AG04450 (cell line): ENCODE data around the gene MBOAT1. TPM values are rescaled to one million over a fixed set of nuclear protein-coding genes. Genes with fewer than 3 reads are reported as not detected.

Source experiments
- CTCF ChIA-PET: fragments of 300-600, 350-600 bp; formaldehyde crosslinking; extraction: SDS; loops from one replicate; lab custom pipeline; 2022; ENCODE audit warnings: antibody characterized with exemption, inconsistent platforms; lab: Charles Lee
- POLR2A ChIA-PET: fragments of 350-600 bp; formaldehyde crosslinking; extraction: SDS; loops from one replicate; lab custom pipeline; 2021; ENCODE audit warnings: antibody characterized with exemption, inconsistent platforms; lab: Yijun Ruan, JAX
- DNase-seq: peaks from one replicate; pipeline ENCODE4 v3.0.0-alpha.2; 2011; ENCODE audit warnings: low read depth, low spot score
- H3K27ac ChIP-seq: one replicate; pipeline ENCODE4 v1.5.1; 2012; ENCODE audit warnings: low read depth, low read length, control low read depth
- H3K27me3 ChIP-seq: one replicate; pipeline ENCODE4 v1.6.0; 2012; ENCODE audit warnings: low read length; ENCODE audit not compliant: control insufficient read depth, insufficient read depth
- H3K4me3 ChIP-seq: 2 replicates; pipeline ENCODE4 v1.5.1; 2011; ENCODE audit warnings: mild to moderate bottlenecking, low read depth, low read length, control low read depth
- H3K9me3 ChIP-seq: 2 replicates; pipeline ENCODE4 v1.5.1; 2012; ENCODE audit warnings: low read length; ENCODE audit not compliant: control insufficient read depth, insufficient read depth
- polyA plus RNA-seq: library from polyadenylated mRNA; depleted of rRNA; stranded (reverse); fragments of >200 nt; gene quantifications from 2 replicates; pipeline ENCODE4 v1.2.3, GENCODE V29; 2011
- TF ChIP-seq, protein P1 (sequence below): IDR thresholded peaks from 2 replicates; pipeline ENCODE4 v1.5.1; 2011; ENCODE audit warnings: low read depth, low read length, control low read depth, inconsistent platforms

MBOAT1 gene
- polyA plus RNA-seq, 1 experiment = 2.1 TPM

DNA sequence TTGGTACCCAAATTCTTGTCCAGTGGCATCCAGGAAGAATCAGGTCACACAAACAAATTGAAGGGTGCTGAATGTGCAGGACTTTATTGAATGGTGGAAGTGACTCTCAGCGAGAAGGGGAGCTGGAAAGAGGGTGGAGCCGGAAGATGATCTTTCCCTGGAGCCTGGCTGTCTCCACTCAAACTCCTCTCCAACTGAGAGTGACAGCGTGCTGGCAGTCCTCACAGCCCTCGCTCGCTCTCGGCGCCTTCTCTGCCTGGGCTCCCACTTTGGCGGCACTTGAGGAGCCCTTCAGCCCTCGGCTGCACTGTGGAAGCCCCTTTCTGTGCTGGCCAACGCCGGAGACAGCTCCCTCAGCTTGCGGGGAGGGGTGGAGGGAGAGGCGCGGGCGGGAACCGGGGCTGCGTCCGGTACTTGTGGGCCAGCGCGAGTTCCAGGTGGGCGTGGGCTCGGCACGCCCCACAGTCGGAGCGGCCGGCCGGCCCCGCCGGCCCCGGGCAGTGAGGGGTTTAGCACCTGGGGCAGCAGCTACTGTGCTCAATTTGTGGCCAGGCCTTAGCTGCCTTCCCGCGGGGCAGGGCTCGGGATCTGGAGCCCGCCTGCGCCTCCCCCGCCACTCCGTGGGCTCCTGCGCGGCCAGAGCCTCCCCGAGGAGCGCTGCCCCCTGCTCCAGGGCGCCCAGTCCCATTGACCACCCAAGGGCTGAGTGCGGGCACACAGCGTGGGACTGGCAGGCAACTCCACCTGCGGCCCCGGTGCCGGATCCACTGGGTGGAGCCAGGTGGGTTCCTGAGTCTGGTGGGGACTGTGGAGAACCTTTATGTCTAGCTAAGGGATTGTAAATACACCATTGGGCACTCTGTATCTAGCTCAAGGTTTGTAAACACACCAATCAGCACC lies 26.7 kb upstream of the MBOAT1 start:
- H3K27ac ChIP-seq = no peak overlapping the region

DNA sequence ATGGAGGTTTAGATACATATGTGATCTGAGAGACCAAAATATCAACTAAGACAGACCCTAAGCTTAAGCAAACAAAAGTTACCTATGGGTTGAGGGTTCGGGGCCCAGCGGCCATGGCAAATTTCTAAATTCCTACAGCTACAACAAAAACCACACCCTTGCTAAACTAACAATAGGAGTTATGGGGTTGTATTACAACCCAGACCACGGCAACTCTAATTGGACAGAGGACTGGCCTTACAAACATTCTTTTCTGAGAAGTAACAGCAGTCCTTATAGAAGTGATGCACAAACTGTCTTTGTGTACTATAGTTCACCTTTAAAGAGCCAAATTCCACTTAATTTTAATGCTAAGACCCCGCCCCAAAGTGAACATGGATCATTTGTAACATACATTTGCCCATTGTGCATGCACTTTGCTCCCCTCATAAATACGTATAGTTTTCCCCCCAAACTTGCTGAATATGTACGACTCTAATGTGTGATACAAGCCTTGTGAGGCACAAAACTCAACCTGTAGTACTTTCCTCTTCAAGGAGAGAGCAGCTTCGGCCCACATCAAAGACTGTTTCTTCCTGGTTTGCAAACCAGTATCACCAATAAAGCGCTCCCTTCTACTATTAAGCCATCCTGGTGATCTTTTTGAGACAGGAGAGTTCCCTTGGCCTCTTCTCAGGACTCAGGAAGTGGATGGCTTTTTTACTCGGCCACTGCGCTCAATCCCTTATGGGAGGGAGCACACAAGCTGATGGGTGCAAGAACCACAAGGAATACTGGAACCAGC lies 25.6 kb upstream of the MBOAT1 start:
- DNase-seq = no peak
- H3K4me3 ChIP-seq = no peak overlapping the region
- H3K9me3 ChIP-seq = no peaks in the 10 kb centered on the region; the same call in 1 of the 2 replicates
- ChIA-PET POLR2A (no interaction called here), CTCF (interaction anchor here (1.8 kb wide), 1 partner anchor 111 kb away, joined by 6 read pairs; no protein-coding TSS in a partner anchor)
- H3K27ac ChIP-seq = no peak overlapping the region
- TF ChIP-seq, protein P1, sequence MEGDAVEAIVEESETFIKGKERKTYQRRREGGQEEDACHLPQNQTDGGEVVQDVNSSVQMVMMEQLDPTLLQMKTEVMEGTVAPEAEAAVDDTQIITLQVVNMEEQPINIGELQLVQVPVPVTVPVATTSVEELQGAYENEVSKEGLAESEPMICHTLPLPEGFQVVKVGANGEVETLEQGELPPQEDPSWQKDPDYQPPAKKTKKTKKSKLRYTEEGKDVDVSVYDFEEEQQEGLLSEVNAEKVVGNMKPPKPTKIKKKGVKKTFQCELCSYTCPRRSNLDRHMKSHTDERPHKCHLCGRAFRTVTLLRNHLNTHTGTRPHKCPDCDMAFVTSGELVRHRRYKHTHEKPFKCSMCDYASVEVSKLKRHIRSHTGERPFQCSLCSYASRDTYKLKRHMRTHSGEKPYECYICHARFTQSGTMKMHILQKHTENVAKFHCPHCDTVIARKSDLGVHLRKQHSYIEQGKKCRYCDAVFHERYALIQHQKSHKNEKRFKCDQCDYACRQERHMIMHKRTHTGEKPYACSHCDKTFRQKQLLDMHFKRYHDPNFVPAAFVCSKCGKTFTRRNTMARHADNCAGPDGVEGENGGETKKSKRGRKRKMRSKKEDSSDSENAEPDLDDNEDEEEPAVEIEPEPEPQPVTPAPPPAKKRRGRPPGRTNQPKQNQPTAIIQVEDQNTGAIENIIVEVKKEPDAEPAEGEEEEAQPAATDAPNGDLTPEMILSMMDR = no peak
- no peaks in the 10 kb centered on the region for H3K27me3 ChIP-seq

More for the DNA sequence above, 26.7 kb upstream of the MBOAT1 start:
- Histone ChIP-seq H3K4me3 (no peak overlapping the region), H3K9me3 (no peaks in the 10 kb centered on the region; the same call in 1 of the 2 replicates), H3K27me3 (no peaks in the 10 kb centered on the region)
- no peak for DNase-seq
- TF ChIP-seq, protein P1 = no peak
- POLR2A ChIA-PET = no interaction called here
- CTCF ChIA-PET = no interaction called here

DNA sequence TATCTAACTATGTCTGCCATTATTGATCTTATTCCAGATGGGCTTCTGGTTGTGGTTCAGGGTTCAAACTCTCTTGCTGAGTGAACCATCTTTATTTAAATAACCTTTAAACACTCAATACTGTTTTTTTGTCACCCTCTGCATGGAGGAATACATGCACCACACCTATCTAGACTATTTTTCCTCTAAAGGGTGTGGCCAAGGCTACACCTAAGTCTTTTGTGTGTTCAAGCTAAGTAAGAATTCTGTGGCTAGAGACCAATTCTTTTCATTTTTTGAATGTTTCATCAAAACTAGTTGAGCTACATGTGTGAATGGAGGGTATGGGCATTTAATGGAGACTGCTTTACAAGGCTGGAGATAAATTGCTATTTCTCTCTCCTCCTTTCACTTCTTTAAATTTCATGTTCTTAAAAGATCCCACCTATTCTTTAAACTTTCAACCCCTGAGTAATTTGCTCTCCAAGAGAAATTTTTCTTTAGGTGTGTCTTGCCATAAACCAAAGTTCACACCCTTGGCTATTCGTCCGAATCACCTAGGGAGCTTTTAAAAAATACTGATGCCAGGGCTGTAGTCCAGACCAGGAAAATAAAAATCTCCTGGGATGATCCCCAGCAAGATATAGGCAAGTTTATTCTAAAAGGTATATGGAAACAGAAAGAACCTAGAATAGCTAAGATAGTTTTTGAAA lies 24.8 kb upstream of the MBOAT1 start:
- Histone ChIP-seq H3K9me3 (no peaks in the 10 kb centered on the region; the same call in 1 of the 2 replicates), H3K27ac (no peak overlapping the region), H3K4me3 (no peak overlapping the region), H3K27me3 (no peaks in the 10 kb centered on the region)
- DNase-seq = no peak
- ChIA-PET CTCF (interaction anchor here (1.8 kb wide), 1 partner anchor 110 kb away, joined by 6 read pairs; no protein-coding TSS in a partner anchor), POLR2A (no interaction called here)
- TF ChIP-seq, protein P1 = no peak

DNA sequence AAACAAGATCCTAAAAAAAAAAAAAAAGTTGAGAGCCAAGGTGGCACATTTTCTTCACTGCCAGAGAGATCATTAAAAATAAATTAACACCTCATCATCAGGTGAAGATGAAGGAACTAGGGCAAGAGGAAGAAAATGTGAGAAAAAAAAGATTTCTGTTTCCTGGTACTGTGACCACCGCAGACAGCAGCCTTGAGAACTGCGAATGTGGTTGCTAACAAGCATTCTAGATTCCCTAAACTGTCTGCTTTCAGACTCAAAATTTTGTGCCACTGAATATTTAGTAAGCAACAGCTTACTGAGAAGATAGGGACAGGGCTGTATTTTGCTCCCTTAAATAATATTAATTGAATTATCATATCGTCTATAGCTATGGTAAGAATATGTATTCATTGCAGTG lies 24.1 kb upstream of the MBOAT1 start:
- ChIA-PET CTCF (interaction anchor here (1.8 kb wide), 1 partner anchor 110 kb away, joined by 6 read pairs; no protein-coding TSS in a partner anchor), POLR2A (no interaction called here)
- H3K27ac ChIP-seq = no peak overlapping the region
- H3K27me3 ChIP-seq = no peaks in the 10 kb centered on the region
- DNase-seq = no peak
- TF ChIP-seq, protein P1 = no peak
- no peak overlapping the region for H3K4me3 ChIP-seq
- H3K9me3 ChIP-seq = no peaks in the 10 kb centered on the region; the same call in 1 of the 2 replicates
